Measurements from ENCODE around the gene PARK7.

DNA sequence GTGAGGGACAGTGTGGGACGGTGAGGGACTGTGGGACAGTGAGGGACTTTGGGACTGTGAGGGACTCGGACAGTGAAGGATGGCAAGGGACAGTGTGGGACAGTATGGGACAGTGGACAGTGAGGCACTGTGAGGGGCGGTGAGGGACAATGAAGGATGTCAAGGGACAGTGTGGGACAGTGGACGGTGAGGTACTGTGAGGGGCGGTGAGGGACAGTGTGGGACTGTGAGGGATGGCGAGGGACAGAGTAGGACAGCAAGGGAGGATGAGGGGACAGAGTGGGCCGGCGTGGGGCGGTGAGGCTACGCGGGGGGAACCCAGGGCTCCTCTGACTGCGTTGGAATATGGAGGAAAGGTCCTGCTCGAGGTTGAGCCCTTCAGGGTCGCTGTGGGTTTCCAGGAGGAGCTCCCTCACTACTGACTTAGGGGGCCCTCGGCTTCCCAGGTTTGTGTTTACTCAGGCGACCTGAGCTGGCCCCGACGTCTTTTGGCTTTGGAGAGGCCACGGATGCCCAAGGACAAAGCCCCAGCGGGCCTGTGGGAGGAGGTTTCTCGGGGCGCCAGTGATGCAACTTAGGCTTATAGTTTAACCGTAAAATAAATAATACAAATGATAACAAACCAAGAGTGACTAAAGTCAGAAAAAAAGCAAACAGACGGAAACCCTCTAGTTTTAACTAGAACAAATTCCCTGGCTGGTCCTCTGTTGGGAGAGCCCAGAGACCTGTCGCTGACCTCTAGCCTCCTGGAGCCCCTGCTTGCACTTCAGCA is 65.7 kb downstream of the PARK7 start:
- no peak for TF ChIP-seq GATA2 (IDR thresholded peaks at IDR 0.05; ENCODE audit: low read depth, low read length)
- TF ChIP-seq GATA3 (IDR thresholded peaks at IDR 0.05; ENCODE audit: low read depth, low read length) = no peak
